Measurements from ENCODE around the gene KCNQ2.
A peak's percentile ranks its signal among the peaks of the same experiment; 100 is the strongest.
"Not testable (repeated sequence)": the region's sequence is repeated elsewhere in the genome, so short reads cannot be mapped to it uniquely, and the experiment has no call there.

The KCNQ2 gene

DNA sequence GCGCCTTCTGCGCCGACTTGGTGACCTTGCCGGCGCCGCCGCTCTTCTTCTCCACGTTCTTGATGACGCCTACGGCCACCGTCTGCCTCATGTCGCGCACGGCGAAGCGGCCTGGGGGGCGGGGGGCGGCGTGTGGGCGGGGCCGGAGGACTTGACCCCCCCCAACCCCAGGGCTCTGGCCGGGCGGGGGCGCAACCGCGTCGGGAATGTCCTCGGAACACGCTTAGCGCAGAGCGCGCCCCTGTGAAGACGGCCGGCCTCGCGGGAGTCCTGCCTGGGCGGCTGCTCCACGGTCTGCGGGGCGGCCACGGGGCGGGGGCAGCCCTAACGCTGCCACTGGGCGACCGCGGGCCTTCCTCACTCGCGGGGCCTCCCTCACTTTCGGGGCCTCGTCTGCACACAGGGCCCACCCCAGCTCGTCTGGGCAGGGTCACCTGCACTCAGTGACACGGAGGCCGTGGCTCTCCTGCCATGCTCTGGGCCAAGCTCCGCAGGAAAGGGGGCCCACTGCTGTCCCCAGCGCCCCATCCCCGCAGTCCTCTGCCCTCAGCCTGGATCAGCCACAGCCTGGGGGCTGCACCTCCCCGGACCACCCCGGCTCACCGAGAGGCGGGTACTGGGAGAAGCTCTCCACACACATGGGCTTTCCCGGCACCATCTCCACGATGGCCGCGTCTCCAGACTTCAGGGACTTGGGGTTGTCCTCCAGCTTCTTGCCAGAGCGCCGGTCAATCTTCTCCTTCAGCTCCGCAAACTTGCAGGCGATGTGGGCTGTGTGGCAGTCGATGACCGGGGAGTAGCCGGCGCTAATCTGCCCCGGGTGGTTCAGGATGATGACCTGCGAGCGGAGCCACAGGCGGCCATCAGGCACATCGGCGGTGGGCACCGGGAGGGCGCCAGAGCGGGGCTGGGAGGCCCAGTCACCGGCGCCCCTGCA, 16.1 kb upstream of the KCNQ2 start:
- no peak for DNase-seq

DNA sequence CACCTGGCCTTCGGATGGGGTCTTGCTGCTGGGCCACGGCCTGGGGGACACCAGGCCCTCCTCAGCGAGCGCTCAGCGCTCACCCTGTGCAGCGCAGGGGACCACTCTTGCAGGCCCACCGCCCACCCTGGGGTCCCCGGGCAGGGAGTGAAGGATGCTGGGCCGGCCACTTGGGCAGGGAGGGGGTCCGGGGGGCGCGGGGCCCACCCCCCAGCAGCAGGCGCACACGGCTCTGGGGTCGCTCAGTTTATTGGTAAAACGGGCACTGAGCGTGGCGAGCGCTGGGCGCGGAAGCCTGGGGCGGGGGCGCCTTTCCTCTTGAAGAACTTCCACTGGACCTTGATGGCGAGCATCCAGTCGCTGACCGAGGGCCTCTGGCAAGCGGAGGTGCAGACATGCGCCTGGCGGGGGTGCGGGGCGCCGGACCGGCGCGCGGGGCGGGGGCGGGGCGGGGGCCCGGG, 15.4 kb upstream of the KCNQ2 start:
- no peak for DNase-seq

DNA sequence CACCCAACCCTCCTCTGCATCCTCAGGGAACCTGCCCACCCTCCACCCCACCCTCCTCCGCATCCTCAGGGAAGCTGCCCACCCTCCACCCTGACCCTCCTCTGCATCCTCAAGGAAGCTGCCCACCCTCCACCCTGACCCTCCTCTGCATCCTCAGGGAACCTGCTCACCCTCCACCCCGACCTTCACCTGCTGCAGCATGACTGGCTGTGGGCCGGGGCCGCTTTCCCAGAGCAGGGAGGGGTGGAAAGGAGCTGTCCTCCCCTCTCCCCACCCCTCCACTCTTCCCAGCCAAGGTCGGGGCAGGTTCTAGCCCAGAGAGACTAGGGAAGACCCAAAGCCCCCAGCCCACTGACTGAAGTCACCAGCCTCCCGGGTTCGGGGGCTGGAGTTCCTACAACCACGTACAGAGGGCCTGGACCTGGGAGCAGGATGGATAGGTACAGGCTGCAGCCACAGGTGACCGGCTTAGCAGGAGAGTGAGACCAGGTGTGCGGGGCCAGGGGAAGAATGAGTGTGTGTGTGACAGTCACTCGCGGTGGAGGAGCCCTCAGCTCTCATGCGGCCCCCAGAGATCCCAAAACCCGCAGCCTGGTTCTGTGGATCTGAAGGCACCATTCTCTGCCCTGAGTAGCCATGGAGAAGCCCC, 14.8 kb upstream of the KCNQ2 start:
- DNase-seq, result no peak

DNA sequence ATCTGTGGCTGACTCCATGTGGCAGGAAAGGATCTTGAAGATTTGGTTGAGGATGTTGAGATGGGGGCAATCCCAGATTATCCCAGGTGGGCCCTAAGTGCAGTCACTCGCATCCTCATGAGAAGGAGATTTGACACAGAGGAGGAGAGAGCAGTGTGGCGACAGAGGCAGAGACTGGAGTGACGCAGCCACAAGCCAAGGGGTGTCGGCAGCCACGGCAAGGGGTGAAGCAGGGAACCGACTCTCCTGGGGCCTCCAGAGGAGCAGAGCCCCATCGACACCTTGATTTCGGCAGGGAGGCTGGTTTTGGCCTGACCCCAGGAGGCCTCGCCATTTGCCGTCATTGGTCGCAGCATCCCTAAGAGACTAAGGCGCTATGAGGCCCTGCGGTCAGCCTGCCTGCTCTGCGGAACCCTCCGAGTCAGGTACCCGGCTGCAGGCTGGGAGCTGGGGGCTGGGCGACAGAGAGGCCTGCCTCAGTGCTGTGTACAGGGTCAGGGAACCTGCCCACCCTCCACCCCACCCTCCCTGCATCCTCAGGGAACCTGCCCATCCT, 13.9 kb upstream of the KCNQ2 start:
- peak; percentile 22 for DNase-seq

DNA sequence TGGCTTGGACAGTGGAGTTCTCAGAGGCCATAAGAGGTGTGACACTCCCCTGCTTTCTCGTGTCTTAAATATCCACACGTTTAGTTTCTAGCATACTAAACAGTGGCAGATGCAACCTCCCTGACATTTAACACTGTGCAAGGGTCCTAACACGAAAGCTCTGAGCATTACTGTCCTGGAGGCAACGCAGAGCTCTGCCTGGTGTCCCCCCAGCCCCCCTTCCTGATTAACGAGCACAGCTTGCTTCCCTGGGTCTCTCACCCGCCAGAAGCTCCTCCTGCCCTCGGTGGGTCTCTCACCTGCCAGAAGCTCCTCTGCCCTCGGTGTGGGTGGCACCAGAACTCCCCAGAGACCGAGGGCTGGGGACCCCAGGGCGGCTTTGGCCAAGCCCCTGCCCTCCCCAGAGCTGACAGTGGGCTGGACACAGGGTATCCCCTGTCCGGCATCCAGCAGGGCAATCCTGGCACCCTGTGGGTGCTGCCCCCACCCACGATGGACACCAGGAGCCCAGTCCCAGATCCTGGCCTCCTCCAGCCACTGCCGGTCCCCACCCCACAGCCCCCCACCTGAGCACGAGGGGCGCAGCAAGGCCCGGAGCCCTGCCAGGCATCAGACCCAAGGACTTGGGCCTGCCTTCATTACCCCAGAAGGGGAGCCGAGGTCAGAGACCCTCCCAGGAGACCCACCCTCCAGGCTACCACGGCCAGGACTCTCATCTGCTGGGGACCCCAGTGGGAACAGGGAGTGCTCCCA, 12.4 kb upstream of the KCNQ2 start:
- DNase-seq, result peak; percentile 53

DNA sequence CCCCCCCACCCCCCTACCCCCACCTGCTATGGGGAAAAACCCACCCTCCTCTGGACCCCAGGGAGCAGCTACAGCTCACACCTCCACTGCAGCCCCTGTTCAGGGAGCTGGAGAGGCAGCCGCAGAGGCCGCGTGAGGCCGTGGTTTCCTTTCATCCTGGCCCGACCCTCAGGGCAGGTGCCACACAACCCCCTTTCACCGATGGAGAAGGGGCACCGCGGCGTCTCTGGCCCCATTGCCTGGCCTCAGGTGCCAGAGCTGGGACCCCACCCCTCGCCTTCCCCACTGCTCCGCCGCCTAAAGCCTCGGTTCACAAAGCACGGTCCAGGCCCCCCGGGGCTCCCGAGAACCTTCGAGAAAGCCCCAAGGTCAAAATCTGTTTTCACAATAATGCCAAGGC, 11.8 kb upstream of the KCNQ2 start:
- DNase-seq, result peak; percentile 42

DNA sequence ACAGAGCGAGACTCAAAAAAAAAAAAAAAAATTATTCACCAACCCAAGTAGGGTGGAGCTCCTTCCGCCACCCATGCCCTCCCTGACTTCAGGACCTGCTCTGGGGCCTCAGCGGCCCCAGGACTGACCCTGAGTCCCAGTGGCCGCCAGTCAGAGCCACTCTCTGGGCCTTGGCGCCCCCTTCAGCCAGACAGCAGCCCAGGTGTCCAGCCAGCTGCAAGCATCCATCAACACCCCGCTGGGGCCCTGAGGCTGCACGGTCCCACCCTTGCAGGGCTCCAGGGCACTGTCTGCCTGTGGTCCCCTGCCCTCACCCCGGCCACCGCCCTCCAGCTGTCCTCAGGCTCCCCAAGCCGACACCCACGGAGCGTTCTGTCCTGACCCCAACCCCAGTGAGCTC, 11.4 kb upstream of the KCNQ2 start:
- peak; percentile 46 for DNase-seq

DNA sequence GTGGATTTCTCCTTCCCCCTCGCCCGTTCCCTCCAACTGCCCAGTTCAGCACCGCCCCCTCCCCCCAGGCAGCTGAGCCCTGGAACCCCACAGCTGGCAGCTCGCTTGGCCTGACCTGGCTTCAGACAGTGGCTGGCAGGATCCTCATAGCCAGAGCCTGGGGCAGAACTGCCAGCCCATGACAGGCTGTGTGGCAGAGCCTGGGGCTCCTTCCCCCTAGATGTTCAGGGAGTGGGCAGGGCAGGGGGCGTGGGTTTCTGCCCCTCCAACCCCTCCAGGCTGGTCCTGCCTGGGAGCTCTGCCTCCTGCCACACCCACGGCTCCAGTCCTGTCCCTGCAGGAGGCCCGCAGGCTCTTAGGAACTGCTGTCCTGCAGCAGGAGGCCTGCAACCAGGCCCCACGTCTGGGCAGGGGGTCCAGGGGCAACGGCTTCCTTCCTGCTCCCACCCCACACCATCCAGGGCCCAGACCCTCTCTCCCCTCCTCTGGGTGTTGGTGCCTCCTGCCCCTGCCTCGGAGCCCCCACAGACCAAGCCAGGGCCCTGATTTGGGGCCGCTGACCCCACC, 9.6 kb upstream of the KCNQ2 start:
- no peak for DNase-seq

DNA sequence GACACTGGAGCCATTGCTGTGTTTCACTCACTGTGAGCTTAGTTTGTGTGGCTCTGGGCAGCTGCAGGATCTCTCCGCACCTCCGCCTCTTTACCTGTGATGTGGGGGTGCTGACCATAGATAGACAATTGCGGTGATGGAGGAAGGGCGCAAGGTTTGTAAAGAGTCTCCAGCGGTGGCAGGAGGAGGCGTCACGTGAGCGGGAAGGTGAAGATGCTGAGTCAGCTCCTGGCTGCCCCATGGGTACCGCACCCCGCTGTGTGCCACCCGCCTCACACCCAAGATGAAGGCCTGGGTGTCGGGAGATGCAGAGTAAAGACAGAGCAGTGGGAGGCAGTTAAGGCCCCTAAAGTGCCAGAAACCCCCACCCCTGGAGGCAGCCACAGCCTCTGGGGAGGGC, 9.0 kb upstream of the KCNQ2 start:
- no peak for DNase-seq

DNA sequence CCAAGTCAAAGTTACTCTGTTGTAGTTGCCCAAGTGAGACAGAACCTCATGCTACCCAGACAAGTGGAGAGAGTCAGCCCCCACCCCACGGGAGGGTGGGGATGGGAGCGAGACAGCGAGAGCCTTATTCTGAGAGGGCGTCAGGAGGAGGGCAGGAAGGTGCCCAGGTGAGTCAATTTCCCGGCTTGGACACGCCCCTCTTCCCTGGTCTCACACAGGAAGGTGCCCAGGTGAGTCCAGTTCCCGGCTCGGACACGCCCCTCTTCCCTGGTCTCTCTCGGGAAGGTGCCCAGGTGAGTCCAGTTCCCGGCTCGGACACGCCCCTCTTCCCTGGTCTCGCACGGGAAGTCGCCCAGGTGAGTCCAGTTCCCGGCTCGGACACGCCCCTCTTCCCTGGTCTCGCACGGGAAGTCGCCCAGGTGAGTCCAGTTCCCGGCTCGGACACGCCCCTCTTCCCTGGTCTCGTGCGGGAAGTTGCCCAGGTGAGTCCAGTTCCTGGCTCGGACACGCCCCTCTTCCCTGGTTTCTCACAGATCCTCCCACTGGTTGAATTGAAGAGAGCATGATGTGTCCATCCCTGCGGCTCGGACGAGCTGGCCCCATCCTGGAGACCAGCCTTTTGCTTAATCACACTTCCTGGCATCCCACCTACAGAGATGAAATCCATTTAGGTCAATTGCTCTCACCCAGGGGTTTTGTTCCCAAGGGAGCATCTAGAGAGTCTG, 7.4 kb upstream of the KCNQ2 start:
- not testable (repeated sequence) for DNase-seq

DNA sequence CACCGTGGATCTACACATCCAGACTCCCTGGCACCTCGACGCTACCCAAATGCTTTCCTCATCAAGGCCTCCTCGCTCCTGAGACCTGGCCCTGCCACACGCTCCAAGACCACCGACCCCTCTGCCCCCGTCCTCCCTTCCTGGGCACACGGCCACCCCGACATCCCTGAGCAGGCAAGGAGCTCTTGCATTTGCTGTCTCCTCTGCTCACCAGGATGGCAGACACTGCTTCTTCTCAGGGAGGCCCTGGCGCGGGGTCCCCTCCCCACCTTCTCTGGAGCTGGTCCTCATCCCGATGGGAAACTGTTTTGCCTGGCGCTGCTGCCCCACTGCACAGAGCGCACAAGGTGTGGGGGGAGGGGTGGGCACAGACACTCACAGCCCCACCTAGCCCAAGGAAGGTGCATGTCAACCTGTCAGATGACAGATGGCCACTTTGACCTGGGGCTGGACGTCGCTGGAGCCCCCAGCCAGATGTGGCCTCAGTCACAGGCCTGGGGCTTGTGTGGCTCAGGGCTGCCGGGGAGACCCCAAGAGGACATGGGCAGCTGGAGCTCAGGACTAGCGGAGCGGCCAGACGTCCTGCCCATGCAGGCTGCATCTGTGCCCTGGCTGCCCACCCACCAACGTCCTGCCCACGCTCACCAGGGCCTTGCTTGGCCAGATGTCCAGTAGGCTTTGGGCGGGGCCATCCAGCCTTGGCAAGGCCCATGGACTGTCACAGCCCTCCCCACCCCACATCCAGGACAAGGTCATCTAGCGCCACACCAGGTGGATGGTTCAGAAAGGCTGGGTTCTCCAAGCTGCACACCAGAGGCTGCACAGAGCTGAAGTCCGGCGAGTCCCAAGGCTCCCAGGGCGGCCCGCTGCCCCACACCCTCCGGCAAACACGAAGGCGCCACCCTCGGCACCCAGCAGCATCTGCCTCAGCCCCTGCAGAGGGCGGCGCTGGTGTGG, 6.2 kb upstream of the KCNQ2 start:
- no peak for DNase-seq

DNA sequence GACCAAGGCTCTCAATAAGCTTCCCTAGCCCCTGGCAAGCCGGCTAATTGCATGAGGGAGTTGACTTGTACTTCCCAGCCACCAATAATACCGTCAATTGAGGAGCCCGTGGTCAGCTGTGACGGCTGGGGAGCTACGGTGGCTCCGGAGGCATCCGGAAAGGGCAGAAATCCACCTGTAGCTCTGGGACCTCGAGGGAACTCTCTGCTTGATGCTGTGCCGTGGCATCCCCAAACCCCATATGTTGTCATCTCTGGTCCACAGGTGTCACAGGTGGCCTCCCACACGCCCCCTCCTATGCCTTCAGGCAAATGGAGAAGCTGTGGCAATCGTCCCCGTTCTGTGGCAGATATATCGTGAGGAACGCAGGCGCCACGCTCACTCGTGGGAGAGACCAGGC, 5.5 kb upstream of the KCNQ2 start:
- no peak for DNase-seq

DNA sequence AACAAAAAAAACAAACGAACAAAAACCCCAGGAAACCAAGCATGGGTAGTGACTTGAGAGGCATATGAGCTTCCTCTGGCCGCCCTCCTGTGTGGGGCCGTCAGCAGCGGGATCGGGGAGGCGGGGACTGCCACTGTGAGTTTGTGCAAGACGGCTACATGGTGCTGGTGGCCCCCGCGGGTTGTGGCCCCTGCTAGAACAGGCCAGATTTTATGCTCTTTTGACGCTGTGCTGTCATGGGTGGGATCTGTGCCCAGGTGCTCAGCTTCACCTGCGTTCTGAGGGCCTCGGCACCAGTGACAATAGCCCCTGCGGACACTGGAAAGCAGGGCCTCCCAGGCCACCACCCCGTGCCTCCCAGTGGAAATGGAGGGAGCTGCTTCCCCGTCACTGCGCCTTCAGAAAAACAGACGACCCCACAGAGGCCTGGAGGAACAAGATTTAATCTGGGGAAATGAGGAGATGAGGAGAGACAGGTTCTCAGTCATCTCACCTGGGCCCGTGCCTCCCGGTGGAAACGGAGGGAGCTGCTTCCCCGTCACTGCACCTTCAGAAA, 4.7 kb upstream of the KCNQ2 start:
- no peak for DNase-seq

DNA sequence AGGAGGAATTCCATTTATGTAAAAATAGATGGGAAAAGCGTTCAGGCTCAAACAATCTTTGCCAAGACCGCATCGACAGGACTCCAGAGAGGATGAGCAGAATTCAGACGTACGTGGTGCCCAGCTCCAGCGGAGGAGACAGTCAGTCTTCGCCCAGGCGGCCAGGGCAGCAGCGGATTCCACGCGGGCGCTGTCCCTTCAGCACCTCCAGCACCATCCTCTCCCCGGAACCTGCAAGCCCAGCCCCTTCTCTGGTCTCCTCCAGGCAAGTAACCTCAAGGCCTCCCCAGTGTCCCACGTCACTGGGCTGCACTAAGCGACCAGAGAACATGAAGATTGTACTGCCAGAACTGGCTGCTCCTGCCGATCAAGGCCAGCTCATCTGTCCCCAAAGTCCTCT, 2.8 kb upstream of the KCNQ2 start:
- no peak for DNase-seq

DNA sequence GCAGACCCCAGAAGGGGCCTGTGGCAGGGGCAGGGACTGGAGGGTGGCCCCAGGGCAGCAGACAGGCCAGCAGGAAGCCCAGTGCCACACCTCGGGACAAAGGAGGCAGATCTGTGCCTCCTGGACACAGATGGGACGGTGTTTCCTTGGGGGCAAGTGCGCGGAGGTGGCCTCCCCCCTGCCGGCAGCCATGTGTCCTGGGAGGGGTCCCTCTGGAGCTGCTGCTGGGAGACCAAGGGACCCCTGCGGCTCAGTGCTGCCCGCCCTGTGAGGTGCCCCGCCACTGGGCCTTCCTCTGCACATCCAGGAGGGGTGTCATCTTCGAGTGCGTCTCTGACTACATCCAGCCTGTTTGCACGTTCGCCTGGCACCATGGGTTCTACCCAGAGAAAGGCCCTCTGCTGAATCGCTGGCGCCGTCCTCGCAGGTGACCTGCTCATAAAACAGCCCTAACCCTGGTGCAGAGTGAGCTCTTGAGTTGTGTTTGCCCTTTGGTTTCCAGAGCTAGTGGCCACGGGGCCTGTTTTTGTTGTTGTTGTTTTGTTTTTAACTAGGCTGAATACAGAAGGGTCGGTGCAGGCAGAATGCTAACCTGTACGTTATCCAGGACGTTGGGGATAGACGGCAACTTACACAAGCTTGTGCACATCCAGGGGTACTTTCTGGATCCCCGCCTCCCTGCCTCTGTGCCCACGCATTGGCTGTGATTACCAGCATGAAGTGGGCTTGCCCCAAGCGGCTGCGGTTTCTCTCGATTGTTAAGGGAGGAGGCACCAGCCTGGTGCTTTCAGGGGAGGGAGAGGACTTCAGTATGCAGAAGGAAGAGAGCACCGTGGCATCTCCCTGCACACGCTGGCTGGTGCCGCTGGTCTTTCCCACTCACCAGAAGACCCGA, 1.3 kb upstream of the KCNQ2 start:
- peak; percentile 41 for DNase-seq

DNA sequence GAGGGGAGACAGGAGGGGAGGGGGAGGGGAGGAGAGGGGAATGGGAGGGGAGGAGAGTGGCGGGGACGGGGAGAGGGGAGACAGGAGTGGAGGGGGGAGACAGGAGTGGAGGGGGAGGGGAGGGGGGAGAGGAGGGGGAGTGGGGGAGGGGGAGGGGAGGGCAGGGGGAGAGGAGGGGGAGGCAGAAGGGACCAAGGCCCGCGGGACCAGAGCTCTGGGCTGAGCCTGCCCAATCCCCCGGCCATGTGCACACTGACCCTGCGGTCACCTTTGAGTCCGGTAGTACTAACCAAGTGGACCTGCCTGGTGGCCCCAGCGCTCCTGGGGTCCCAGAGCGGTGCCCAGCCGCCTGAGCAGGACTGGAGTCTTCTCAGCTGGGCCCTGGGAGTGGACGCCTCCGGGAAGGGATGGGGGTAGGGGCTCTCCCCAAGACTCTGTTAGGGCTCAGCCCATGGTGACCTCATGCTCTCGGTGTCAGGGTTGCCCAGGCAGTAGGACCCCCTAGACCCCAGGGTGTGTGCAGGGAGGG, 471 bp upstream of the KCNQ2 start:
- DNase-seq, result no peak

DNA sequence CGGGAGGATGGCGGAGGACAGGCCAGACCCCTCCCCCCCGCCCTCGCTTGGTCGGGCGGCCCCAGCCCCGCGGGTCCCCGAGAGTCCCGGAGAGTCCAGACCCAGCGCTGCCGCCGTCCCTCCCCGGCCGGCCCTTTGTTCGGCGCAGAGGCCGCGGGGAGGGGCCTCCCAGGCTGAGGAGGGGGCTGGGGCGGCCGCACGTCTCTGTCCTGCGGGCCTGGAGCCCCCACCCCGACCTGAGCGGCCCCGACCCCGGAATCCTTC, 806 bp downstream of the KCNQ2 start:
- no peak for DNase-seq

DNA sequence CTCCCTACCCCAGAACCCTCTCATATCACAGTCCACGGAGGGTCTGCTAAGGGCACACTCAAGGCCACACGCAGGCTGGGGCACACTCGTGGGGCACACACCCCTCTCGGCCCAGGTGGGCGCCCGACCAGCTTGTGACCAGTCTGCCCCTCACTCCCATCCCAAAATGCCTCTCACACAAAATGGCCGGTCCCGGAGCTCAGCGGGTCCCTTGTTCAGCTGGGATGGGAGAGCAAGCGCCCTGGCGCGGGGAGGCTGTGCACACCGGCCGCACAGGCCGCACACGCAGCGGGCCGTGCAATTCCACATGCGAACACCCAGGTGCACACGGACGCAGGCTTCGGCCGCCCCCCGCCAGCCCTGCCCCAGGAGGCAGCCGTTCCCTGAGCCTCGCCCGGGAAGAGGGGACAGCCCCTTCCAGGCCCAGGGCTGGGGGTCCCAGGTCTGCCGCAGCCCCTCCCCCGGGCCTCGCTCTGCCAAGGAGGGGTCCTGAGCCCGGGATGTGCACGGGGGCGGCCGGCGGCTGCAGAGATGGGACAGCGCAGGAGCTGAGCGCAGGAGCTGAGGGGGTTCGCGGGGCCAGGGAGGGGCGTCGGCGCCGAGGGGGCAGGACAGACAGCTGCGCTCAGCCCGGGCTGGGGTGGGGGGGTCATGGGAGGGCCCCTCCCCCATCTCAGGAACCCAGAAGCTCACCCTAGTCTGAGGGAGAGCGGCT, 1.3 kb downstream of the KCNQ2 start:
- DNase-seq, result peak; percentile 24

DNA sequence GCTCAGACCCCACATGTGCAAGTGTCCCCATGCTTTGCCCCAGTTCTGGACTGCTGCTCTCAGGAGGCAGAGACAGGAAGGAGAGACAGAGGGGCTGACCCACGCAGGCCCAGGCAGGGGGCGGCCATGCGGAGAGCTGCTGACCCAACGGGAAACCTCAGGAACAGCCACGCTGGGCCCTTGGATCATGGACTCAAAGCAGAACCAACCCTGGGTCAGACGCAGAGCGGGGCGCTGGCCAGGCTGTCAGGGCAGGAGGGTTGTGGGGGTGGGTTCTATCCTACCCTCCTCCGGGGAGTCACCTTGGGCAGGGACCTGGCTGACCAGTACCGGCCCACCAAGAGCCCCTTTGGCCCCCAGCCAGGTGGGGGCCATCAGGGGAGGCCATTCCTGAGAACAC, 2.0 kb downstream of the KCNQ2 start:
- DNase-seq, result no peak

All from NCI-H2171 treated with DMSO at 0.1 percent for 48 hours (cell line).